ENCODE measurements around the gene DHX40.

DNA sequence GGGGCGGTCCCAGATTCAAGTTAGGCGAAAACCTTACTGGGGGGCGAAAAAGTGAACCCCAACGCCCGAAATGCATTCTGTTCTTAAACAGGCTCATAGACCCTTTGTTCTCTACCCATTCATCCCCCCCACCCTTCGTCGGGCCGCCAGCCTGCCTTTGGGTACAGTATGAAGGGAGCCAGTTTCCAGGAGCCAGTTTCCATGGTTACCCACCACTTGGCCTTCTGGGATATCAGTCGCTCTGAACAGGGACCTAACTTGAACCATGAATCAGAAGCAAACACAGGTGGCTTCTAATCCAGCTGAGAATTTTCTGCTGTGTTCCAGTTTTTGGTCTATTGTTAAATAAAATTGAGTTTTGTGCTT is 532 bp downstream of the DHX40 start:
- TF ChIP-seq, protein P1, sequence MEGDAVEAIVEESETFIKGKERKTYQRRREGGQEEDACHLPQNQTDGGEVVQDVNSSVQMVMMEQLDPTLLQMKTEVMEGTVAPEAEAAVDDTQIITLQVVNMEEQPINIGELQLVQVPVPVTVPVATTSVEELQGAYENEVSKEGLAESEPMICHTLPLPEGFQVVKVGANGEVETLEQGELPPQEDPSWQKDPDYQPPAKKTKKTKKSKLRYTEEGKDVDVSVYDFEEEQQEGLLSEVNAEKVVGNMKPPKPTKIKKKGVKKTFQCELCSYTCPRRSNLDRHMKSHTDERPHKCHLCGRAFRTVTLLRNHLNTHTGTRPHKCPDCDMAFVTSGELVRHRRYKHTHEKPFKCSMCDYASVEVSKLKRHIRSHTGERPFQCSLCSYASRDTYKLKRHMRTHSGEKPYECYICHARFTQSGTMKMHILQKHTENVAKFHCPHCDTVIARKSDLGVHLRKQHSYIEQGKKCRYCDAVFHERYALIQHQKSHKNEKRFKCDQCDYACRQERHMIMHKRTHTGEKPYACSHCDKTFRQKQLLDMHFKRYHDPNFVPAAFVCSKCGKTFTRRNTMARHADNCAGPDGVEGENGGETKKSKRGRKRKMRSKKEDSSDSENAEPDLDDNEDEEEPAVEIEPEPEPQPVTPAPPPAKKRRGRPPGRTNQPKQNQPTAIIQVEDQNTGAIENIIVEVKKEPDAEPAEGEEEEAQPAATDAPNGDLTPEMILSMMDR (IDR thresholded peaks at IDR 0.05), result no peak
- TF ChIP-seq POLR2A (IDR thresholded peaks at IDR 0.05) (no peak), EP300 (IDR thresholded peaks at IDR 0.05) (no peak)
